A673 (cell line): ENCODE data around the gene MPO. TPM values are rescaled to one million over a fixed set of nuclear protein-coding genes. Genes with fewer than 3 reads are reported as not detected.

Experiments
- BruUV-seq: library from RNA; stranded (reverse); fragments of 400-500 nt; replicated peaks from 2 replicates; lab custom pipeline; 2021; lab: Mats Ljungman, UMichigan
- CTCF ChIA-PET: fragments of 300-600 bp; sonication (Branson Sonifier 250); formaldehyde crosslinking; loops from one replicate; lab custom pipeline; 2022; ENCODE audit warnings: antibody characterized with exemption; lab: Charles Lee
- POLR2A ChIA-PET: fragments of 300-600 bp; sonication (Branson Sonifier 250); formaldehyde crosslinking; loops from one replicate; lab custom pipeline; 2022; ENCODE audit warnings: antibody characterized with exemption; ENCODE audit not compliant: low non-redundant PET; lab: Charles Lee
- DNase-seq: peaks from one replicate; pipeline ENCODE4 v3.0.0-alpha.2; 2015; ENCODE audit warnings: low spot score
- H3K27ac ChIP-seq: fragments of 200-600 bp; sonication (generic); 2 replicates; pipeline ENCODE4 v1.5.1; 2016; ENCODE audit warnings: mixed run types, low read depth, mild to moderate bottlenecking, mixed read lengths, antibody characterized with exemption, low read length; ENCODE audit not compliant: poor library complexity, severe bottlenecking
- H3K27me3 ChIP-seq: fragments of 200-600 bp; sonication (generic); replicated peaks from 2 replicates; pipeline ENCODE4 v1.6.1; 2017; ENCODE audit warnings: mixed run types, low read depth, mild to moderate bottlenecking, mixed read lengths, antibody characterized with exemption, low read length; ENCODE audit not compliant: insufficient read depth, poor library complexity
- H3K36me3 ChIP-seq: fragments of 200-600 bp; sonication (generic); 2 replicates; pipeline ENCODE4 v1.6.1; 2016; ENCODE audit warnings: mixed run types, mild to moderate bottlenecking, mixed read lengths, antibody characterized with exemption, low read length; ENCODE audit not compliant: insufficient read depth, poor library complexity, severe bottlenecking
- H3K4me1 ChIP-seq: fragments of 200-600 bp; sonication (generic); 2 replicates; pipeline ENCODE4 v1.6.1; 2017; ENCODE audit warnings: mixed run types, mild to moderate bottlenecking, mixed read lengths, antibody characterized with exemption, low read length; ENCODE audit not compliant: insufficient read depth, poor library complexity, severe bottlenecking
- H3K4me3 ChIP-seq: fragments of 200-600 bp; sonication (generic); 2 replicates; pipeline ENCODE4 v1.5.1; 2016; ENCODE audit warnings: low read depth, mixed run types, mild to moderate bottlenecking, mixed read lengths, low read length; ENCODE audit not compliant: poor library complexity, severe bottlenecking
- H3K9me3 ChIP-seq: fragments of 200-600 bp; sonication (generic); 2 replicates; pipeline ENCODE4 v1.6.1; 2016; ENCODE audit warnings: mixed run types, low read depth, mild to moderate bottlenecking, mixed read lengths, antibody characterized with exemption, low read length; ENCODE audit not compliant: poor library complexity, severe bottlenecking
- EZH2 ChIP-seq: fragments of 200-600 bp; sonication (generic); IDR thresholded peaks from 2 replicates; pipeline ENCODE4 v1.6.1; 2017; ENCODE audit warnings: borderline replicate concordance, low read depth, mild to moderate bottlenecking, mixed read lengths, antibody characterized with exemption, low read length; ENCODE audit not compliant: poor library complexity, severe bottlenecking
- intact Hi-C: fragments of 100-400 bp; cut with micrococcal nuclease; formaldehyde crosslinking; loops from one replicate; pipeline ENCODE4 v1.10.0; 2022; ENCODE audit not compliant: unreplicated experiment
- total RNA-seq: library from RNA; stranded (reverse); gene quantifications from 2 replicates; pipeline ENCODE4 v1.2.3, GENCODE V29; 2021
- TF ChIP-seq, protein P1 (sequence below): fragments of 300-800, 200-600 bp; sonication (generic); conservative IDR thresholded peaks from 2 replicates; pipeline ENCODE4 v1.5.1; 2017; ENCODE audit warnings: low read depth, mild to moderate bottlenecking, antibody characterized with exemption, low read length, moderate library complexity, mixed read lengths

MPO gene
- total RNA-seq, 1 experiment from 2014 or later, result not detected

DNA sequence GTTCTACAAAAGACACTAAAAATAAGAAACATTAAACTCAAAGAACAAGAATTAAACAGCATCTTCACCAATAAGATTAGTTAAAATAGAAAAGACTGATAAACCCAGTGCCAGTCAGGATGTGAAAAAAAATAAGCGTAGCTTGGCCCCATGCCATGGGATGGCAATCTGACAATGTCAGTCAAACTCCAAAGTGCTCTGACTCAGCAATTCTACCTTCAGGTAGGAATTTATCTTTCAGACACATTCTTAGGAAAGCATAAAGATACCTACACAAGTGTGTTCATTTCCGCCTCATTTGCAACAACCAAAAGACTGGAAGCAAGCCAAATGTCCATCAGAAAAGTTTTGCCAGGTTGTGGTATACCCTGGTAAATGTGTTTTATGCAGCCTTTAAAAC, 9.1 kb upstream of the MPO start:
- Histone ChIP-seq H3K27ac (no peak overlapping the region), H3K4me3 (no peak overlapping the region), H3K9me3 (no peaks in the 10 kb centered on the region), H3K36me3 (no peaks in the 10 kb centered on the region), H3K27me3 (peaks cover 34% of the 10 kb centered on the region), H3K4me1 (peaks cover 6% of the 10 kb centered on the region)
- no TSS peak for BruUV-seq
- POLR2A ChIA-PET, result no interaction called here
- intact Hi-C loops, result no loop called here
- TF ChIP-seq, protein P1, sequence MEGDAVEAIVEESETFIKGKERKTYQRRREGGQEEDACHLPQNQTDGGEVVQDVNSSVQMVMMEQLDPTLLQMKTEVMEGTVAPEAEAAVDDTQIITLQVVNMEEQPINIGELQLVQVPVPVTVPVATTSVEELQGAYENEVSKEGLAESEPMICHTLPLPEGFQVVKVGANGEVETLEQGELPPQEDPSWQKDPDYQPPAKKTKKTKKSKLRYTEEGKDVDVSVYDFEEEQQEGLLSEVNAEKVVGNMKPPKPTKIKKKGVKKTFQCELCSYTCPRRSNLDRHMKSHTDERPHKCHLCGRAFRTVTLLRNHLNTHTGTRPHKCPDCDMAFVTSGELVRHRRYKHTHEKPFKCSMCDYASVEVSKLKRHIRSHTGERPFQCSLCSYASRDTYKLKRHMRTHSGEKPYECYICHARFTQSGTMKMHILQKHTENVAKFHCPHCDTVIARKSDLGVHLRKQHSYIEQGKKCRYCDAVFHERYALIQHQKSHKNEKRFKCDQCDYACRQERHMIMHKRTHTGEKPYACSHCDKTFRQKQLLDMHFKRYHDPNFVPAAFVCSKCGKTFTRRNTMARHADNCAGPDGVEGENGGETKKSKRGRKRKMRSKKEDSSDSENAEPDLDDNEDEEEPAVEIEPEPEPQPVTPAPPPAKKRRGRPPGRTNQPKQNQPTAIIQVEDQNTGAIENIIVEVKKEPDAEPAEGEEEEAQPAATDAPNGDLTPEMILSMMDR, result no peak
- no peak for TF ChIP-seq EZH2
- CTCF ChIA-PET, result no interaction called here
- DNase-seq, result no peak

DNA sequence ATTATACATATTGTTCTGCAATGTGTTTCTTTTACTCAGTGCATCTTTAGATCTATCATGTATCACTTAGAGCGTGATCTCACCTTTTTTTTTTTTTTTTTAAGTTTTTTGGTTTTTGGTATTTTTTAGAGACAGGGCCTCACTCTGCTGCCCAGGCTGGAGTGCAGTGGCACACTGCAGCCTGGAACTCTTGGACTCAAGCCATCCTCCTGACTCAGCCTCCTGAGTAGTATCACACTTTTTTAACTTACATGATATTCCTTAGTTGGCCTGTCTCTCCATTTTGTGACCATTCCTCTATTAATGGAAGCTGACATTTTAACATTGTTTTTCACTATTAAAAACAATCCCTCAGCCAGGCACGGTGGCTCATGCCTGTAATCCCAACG, 4.7 kb upstream of the MPO start:
- Histone ChIP-seq H3K36me3 (no peaks in the 10 kb centered on the region), H3K9me3 (no peaks in the 10 kb centered on the region), H3K27ac (peak overlapping the region; percentile 39), H3K4me3 (no peak overlapping the region), H3K4me1 (peaks cover 6% of the 10 kb centered on the region), H3K27me3 (peaks cover 2% of the 10 kb centered on the region)
- no TSS peak for BruUV-seq
- POLR2A ChIA-PET, result no interaction called here
- intact Hi-C loops, result no loop called here
- CTCF ChIA-PET, result interaction anchor here (1.0 kb wide), 1 partner anchor 36 kb away, joined by 3 read pairs; no protein-coding TSS in a partner anchor
- TF ChIP-seq EZH2, result no peak
- no peak for DNase-seq

DNA sequence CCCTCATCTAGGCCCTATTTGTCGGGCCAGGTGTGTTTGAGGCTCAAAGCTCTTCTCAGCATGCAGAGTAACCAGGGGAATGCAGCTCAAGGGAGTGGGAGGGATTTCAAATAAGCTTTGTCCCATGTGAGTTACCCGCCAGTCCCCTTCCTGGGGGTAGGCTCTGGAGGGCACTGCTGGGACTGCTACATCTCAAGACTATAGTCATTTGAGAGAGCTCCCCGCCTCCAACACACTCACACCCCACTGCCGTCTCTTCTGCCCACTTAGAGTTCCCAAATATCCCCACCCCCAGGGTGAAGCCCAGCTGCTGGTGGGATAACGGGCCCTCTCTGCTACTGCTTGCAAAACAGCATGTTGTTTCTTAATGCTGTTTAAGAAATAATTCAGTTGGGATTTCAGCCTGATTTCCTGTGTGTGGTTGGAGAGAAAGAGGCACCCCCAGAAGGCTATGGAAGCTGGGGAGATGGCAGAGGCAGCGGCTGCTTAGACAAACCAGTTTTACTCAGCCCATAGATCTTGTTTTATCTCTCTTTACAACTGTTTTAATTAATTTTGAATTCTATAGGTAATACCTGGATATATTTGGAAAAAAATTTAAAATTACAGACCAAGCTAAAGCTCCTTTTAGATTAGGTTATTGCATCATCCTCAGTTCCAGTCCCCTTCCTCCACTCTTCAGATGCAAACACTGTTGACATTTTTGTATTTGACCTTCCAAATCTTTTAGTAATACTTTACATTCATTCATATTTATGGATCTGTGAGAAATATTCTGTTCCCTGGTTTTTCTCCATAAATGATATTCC, 4.1 kb upstream of the MPO start:
- ChIA-PET POLR2A (no interaction called here), CTCF (interaction anchor here (1.0 kb wide), 1 partner anchor 35 kb away, joined by 3 read pairs; no protein-coding TSS in a partner anchor)
- peaks cover 6% of the 10 kb centered on the region for H3K4me1 ChIP-seq
- BruUV-seq, result no TSS peak
- H3K9me3 ChIP-seq, result no peaks in the 10 kb centered on the region
- H3K27ac ChIP-seq, result peak overlapping the region; percentile 39
- H3K4me3 ChIP-seq, result no peak overlapping the region
- H3K27me3 ChIP-seq, result peaks cover 8% of the 10 kb centered on the region
- TF ChIP-seq EZH2, result no peak
- TF ChIP-seq, protein P1, result no peak
- DNase-seq, result peak; percentile 29
- no peaks in the 10 kb centered on the region for H3K36me3 ChIP-seq
- intact Hi-C loops, result no loop called here
